Esophagus muscularis mucosa (tissue), 3 donors: ENCODE measurements around the gene TNFRSF14.

Experiments
- POLR2A ChIP-seq: fragments of 450-650 bp; IDR thresholded peaks from one replicate; pipeline ENCODE4 v1.6.1; 2017; ENCODE audit warnings: antibody characterized with exemption, moderate library complexity, mild to moderate bottlenecking, low read depth
- POLR2AphosphoS5 ChIP-seq, 2 donors: sonication (generic); formaldehyde crosslinking; IDR thresholded peaks; one replicate each; pipeline ENCODE4 v1.6.1; 2017; ENCODE audit warnings: antibody characterized with exemption in 2 of 2
- TF ChIP-seq, protein P1 (sequence below), 3 experiments: fragments of 200-600 bp in 2 of 3; fragments of 450-650 bp in 1 of 3; sonication (generic) in 2 of 3; IDR thresholded peaks; one replicate each; pipeline ENCODE4 v1.5.1; 2017 to 2019; ENCODE audit warnings: antibody characterized with exemption in 3 of 3, mild to moderate bottlenecking in 2 of 3, moderate library complexity in 1 of 3

DNA sequence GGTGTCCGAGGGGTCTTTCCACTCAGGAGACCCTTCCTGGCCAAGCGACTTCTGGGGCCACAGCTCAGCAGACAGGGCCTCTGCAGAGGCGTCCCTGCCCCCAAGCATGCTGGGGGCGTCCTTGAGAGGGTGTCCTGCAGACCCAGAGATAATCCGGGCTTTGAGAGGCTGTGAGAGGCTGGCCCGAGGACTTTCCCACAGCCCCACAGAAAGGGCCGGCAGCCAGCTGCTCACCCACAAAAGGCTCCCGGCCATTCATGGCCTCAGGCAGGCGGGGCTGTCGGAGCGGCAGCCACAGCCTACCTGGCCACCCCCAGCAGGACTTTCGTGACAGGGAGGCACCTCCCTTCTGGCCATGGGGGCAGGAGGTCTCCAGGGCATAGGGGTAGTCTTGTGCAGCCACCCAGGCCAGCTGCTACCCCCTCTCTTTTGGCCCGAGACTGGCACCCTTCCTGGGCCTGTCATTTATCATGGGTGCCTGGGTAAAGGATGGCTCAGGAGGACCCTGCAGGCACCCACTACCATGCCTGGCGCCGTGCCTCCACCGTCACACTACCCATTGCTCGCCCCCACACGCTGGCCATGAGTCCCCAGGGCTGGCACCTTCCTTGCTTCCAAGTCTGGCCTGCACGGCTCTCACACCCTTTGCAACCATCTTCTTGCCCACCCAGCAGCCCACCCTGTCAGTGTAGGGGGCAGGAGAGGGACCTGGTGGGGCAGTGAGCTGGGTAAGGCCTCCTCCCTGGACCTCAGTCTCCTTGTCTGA lies 11.1 kb upstream of the TNFRSF14 start:
- TF ChIP-seq POLR2A (no peak), POLR2AphosphoS5 (IDR thresholded peaks at IDR 0.05) (no peak)
- TF ChIP-seq, protein P1, sequence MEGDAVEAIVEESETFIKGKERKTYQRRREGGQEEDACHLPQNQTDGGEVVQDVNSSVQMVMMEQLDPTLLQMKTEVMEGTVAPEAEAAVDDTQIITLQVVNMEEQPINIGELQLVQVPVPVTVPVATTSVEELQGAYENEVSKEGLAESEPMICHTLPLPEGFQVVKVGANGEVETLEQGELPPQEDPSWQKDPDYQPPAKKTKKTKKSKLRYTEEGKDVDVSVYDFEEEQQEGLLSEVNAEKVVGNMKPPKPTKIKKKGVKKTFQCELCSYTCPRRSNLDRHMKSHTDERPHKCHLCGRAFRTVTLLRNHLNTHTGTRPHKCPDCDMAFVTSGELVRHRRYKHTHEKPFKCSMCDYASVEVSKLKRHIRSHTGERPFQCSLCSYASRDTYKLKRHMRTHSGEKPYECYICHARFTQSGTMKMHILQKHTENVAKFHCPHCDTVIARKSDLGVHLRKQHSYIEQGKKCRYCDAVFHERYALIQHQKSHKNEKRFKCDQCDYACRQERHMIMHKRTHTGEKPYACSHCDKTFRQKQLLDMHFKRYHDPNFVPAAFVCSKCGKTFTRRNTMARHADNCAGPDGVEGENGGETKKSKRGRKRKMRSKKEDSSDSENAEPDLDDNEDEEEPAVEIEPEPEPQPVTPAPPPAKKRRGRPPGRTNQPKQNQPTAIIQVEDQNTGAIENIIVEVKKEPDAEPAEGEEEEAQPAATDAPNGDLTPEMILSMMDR (IDR thresholded peaks at IDR 0.05), result no peak
